GM12878 (cell line): ENCODE measurements around the gene ZMIZ1. TPM values are rescaled to one million over a fixed set of nuclear protein-coding genes. Genes with fewer than 3 reads are reported as not detected.
A peak's percentile ranks its signal among the peaks of the same experiment; 100 is the strongest.

Experiments
- BHLHE40 ChIP-seq, 2 experiments: fragments of 450-650 bp in 1 of 2; IDR thresholded peaks; 2 replicates each; pipeline ENCODE4 v1.6.1; 2011 to 2017; ENCODE audit warnings: low read depth in 2 of 2, borderline replicate concordance in 1 of 2, improper control_type of control experiment in 1 of 2, low read length in 1 of 2, mild to moderate bottlenecking in 1 of 2
- CHD1 ChIP-seq: IDR thresholded peaks from 2 replicates; pipeline ENCODE4 v1.6.1; 2012; ENCODE audit warnings: low read depth, low read length, improper control_type of control experiment
- CREB1 ChIP-seq: IDR thresholded peaks from 2 replicates; pipeline ENCODE4 v1.6.1; 2012; ENCODE audit warnings: low read depth, mild to moderate bottlenecking, inconsistent platforms
- ETV6 ChIP-seq, 2 experiments: fragments of 450-650 bp in 1 of 2; IDR thresholded peaks in 1 of 2; conservative IDR thresholded peaks in 1 of 2; 2 replicates each; pipeline ENCODE4 v1.6.1; 2014; ENCODE audit warnings: antibody characterized with exemption in 1 of 2, borderline replicate concordance in 1 of 2, low read depth in 1 of 2, mild to moderate bottlenecking in 1 of 2, moderate library complexity in 1 of 2
- IRF4 ChIP-seq: IDR thresholded peaks from 2 replicates; pipeline ENCODE4 v1.6.1; 2011; ENCODE audit warnings: low read depth, low read length
- KAT2A ChIP-seq: conservative IDR thresholded peaks from 2 replicates; pipeline ENCODE4 v1.6.1; 2011; ENCODE audit warnings: low read depth, low read length; ENCODE audit not compliant: control insufficient read depth
- POLR2A ChIP-seq: IDR thresholded peaks from 2 replicates; pipeline ENCODE4 v1.6.1; 2011; ENCODE audit warnings: low read depth, mild to moderate bottlenecking, low read length
- SIX5 ChIP-seq: IDR thresholded peaks from 2 replicates; pipeline ENCODE4 v1.6.1; 2011; ENCODE audit warnings: mild to moderate bottlenecking, low read depth, low read length, moderate library complexity; ENCODE audit not compliant: severe bottlenecking
- SMAD1 ChIP-seq: fragments of 450-650 bp; IDR thresholded peaks from 2 replicates; pipeline ENCODE4 v1.6.1; 2018; ENCODE audit warnings: mild to moderate bottlenecking, low read depth; ENCODE audit not compliant: partially characterized antibody
- SUZ12 ChIP-seq: fragments of 200-600 bp; sonication (generic); IDR thresholded peaks from one replicate; pipeline ENCODE4 v1.6.1; 2018; ENCODE audit warnings: antibody characterized with exemption, mild to moderate bottlenecking; ENCODE audit not compliant: unreplicated experiment
- TCF12 ChIP-seq: IDR thresholded peaks from 2 replicates; pipeline ENCODE4 v1.6.1; 2011; ENCODE audit warnings: low read depth, mild to moderate bottlenecking, low read length
- ZBED1 ChIP-seq: IDR thresholded peaks from 2 replicates; pipeline ENCODE4 v1.6.1; 2016; ENCODE audit warnings: borderline replicate concordance
- ZNF274 ChIP-seq: IDR thresholded peaks from one replicate; pipeline ENCODE4 v1.8.0; 2011; ENCODE audit not compliant: insufficient read length, insufficient read depth
- ZNF592 ChIP-seq: fragments of 450-650 bp; IDR thresholded peaks from 2 replicates; pipeline ENCODE4 v1.6.1; 2017; ENCODE audit warnings: mild to moderate bottlenecking, moderate library complexity
- polyA plus RNA-seq, 11 experiments: library from polyadenylated mRNA; depleted of rRNA in 4 of 11; unstranded in 6 of 11; stranded (reverse) in 5 of 11; fragments of >200 nt; fragmentation: Nextera tagmentation in 4 of 11; fragmentation: Illumina TruSeq in 1 of 11; extraction: Ambion mirVana in 4 of 11; extraction: Trizol in 1 of 11; gene quantifications; 1 replicate in 1 of 11; 2 replicates in 10 of 11; pipeline versions ENCODE4 v1.2.1 to v1.2.3, GENCODE V29; 2011 to 2016; ENCODE audit warnings: inconsistent platforms in 2 of 11, missing spikeins in 2 of 11, low read depth in 1 of 11
- total RNA-seq, 4 experiments: library from RNA; depleted of rRNA in 3 of 4; stranded (reverse); fragments of >200 nt in 3 of 4; fragmentation: Illumina TruSeq in 1 of 4; extraction: Trizol in 1 of 4; gene quantifications; 2 replicates each; pipeline versions ENCODE4 v1.2.1 to v1.2.3, GENCODE V29; 2013 to 2021
- TF ChIP-seq, protein P1 (sequence below): fragments of 450-650 bp; formaldehyde crosslinking; IDR thresholded peaks from 2 replicates; pipeline ENCODE4 v1.5.0; 2022; ENCODE audit warnings: mild to moderate bottlenecking, missing genetic modification characterization
- TF ChIP-seq, protein P2 (sequence below): fragments of 450-650 bp; IDR thresholded peaks from 2 replicates; pipeline ENCODE4 v1.6.1; 2017; ENCODE audit warnings: mild to moderate bottlenecking, low read depth, inconsistent platforms; ENCODE audit not compliant: poor library complexity, severe bottlenecking

The ZMIZ1 gene
- total and polyA plus RNA-seq, 10 of the 15 experiments (the other 5 are each of a cell fraction or from before 2014, with no cell fraction given): 3.1 to 82.3 (median 14.9) TPM

- no peak; the same call in 1 of the 2 replicates for TF ChIP-seq CHD1
- TF ChIP-seq TCF12: peak; percentile 100
- TF ChIP-seq SMAD1: peak; percentile 89
- no peak for TF ChIP-seq SUZ12
- TF ChIP-seq, protein P1, sequence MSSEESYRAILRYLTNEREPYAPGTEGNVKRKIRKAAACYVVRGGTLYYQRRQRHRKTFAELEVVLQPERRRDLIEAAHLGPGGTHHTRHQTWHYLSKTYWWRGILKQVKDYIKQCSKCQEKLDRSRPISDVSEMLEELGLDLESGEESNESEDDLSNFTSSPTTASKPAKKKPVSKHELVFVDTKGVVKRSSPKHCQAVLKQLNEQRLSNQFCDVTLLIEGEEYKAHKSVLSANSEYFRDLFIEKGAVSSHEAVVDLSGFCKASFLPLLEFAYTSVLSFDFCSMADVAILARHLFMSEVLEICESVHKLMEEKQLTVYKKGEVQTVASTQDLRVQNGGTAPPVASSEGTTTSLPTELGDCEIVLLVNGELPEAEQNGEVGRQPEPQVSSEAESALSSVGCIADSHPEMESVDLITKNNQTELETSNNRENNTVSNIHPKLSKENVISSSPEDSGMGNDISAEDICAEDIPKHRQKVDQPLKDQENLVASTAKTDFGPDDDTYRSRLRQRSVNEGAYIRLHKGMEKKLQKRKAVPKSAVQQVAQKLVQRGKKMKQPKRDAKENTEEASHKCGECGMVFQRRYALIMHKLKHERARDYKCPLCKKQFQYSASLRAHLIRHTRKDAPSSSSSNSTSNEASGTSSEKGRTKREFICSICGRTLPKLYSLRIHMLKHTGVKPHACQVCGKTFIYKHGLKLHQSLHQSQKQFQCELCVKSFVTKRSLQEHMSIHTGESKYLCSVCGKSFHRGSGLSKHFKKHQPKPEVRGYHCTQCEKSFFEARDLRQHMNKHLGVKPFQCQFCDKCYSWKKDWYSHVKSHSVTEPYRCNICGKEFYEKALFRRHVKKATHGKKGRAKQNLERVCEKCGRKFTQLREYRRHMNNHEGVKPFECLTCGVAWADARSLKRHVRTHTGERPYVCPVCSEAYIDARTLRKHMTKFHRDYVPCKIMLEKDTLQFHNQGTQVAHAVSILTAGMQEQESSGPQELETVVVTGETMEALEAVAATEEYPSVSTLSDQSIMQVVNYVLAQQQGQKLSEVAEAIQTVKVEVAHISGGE (CRISPR knock-in tag): no peak
- no peak for TF ChIP-seq SIX5
- 0 out of 2 replicates have a peak, but pooled peaks have one; percentile 48 for TF ChIP-seq ZNF592
- TF ChIP-seq IRF4: peak; percentile 85
- no peak for TF ChIP-seq ZNF274
- TF ChIP-seq CREB1: peak; percentile 85
- peak; percentile 95 for TF ChIP-seq ZBED1
- TF ChIP-seq KAT2A: no peak
- TF ChIP-seq POLR2A: peak; percentile 95
- TF ChIP-seq, protein P2, sequence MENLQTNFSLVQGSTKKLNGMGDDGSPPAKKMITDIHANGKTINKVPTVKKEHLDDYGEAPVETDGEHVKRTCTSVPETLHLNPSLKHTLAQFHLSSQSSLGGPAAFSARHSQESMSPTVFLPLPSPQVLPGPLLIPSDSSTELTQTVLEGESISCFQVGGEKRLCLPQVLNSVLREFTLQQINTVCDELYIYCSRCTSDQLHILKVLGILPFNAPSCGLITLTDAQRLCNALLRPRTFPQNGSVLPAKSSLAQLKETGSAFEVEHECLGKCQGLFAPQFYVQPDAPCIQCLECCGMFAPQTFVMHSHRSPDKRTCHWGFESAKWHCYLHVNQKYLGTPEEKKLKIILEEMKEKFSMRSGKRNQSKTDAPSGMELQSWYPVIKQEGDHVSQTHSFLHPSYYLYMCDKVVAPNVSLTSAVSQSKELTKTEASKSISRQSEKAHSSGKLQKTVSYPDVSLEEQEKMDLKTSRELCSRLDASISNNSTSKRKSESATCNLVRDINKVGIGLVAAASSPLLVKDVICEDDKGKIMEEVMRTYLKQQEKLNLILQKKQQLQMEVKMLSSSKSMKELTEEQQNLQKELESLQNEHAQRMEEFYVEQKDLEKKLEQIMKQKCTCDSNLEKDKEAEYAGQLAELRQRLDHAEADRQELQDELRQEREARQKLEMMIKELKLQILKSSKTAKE: peak; percentile 88
- peak; percentile 92 to 97 for TF ChIP-seq BHLHE40 (IDR thresholded peaks at IDR 0.05; ENCODE audit: borderline replicate concordance in 1 of 2, low read depth in 2 of 2, low read length in 1 of 2)
- TF ChIP-seq ETV6 (conservative IDR thresholded peaks at IDR 0.05 in 1 of 2, IDR thresholded peaks at IDR 0.05 in 1 of 2; ENCODE audit: borderline replicate concordance in 1 of 2, low read depth in 1 of 2): peak in 1 of 2 experiments; percentile 81; a peak in 2 of 4 replicates
Measured at GRCh38 chr10:79286318-79286951, 217.7 kb downstream of the ZMIZ1 start (continued).
